Amniotic epithelial cell (primary cell): Measurements from ENCODE around the gene TTC39B.
A peak's percentile ranks its signal among the peaks of the same experiment; 100 is the strongest.

Source experiments
- DNase-seq: peaks from one replicate; pipeline ENCODE4 v3.0.0-alpha.2; 2010; ENCODE audit warnings: low read depth

The TTC39B gene

GRCh38 chr9:15133488-15133887 is 173.5 kb downstream of the TTC39B start:
- no peak for DNase-seq

GRCh38 chr9:15132091-15132490 is 174.9 kb downstream of the TTC39B start:
- DNase-seq = peak; percentile 31

DNA sequence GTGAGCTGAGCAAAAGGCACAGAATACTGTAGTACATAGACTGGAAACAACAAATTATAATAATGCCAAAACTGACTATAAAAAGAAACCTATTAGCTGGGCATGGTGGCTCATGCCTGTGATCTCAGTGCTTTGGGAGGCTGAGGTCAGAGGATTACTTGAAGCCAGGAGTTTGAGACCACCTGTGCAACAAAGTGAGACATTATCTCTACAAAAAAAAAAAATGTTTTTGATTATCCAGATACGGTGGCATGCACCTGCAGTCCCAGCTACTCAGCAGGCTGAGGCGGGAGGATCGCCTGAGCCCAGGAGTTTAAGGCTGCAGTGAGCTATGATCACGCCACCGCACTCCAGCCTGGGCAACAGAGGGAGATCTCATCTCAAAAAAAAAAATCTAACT is 175.9 kb downstream of the TTC39B start:
- no peak for DNase-seq

- no peak for DNase-seq
These were observed 179.2 kb downstream of the TTC39B start for GRCh38 chr9:15127831-15128230.

GRCh38 chr9:15121630-15122029 is 185.4 kb downstream of the TTC39B start:
- DNase-seq = no peak

- DNase-seq = no peak
These were observed 190.9 kb downstream of the TTC39B start for GRCh38 chr9:15116130-15116580.

DNA sequence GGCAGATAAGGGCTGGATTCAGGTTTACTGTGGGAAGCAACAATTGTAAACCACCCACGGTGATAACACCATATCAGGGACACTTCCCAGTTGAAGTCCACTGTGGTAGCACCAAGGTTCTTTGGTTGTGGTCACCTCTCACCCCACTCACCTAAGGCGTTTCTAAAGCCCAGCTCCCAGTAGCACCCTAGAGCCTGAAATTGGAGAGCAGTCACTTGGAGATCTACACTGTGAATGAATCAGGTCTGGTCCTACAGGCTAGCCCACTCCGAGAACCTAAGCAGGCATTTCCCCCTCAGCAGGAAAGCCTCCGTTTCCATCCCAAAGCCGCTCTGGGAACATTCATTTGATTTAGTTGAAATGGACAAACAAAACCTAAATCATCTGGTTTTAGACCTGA is 191.3 kb downstream of the TTC39B start:
- no peak for DNase-seq

- DNase-seq = no peak
These were observed 192.0 kb downstream of the TTC39B start for GRCh38 chr9:15115041-15115440.
